Measurements from ENCODE around the gene NINJ2. TPM values are rescaled to one million over a fixed set of nuclear protein-coding genes. Genes with fewer than 3 reads are reported as not detected.
A peak's percentile ranks its signal among the peaks of the same experiment; 100 is the strongest.
"Not testable (repeated sequence)": the region's sequence is repeated elsewhere in the genome, so short reads cannot be mapped to it uniquely, and the experiment has no call there.

NINJ2 gene
- total RNA-seq, 2 experiments from 2014 or later, result 5.1 to 7.5 TPM

DNA sequence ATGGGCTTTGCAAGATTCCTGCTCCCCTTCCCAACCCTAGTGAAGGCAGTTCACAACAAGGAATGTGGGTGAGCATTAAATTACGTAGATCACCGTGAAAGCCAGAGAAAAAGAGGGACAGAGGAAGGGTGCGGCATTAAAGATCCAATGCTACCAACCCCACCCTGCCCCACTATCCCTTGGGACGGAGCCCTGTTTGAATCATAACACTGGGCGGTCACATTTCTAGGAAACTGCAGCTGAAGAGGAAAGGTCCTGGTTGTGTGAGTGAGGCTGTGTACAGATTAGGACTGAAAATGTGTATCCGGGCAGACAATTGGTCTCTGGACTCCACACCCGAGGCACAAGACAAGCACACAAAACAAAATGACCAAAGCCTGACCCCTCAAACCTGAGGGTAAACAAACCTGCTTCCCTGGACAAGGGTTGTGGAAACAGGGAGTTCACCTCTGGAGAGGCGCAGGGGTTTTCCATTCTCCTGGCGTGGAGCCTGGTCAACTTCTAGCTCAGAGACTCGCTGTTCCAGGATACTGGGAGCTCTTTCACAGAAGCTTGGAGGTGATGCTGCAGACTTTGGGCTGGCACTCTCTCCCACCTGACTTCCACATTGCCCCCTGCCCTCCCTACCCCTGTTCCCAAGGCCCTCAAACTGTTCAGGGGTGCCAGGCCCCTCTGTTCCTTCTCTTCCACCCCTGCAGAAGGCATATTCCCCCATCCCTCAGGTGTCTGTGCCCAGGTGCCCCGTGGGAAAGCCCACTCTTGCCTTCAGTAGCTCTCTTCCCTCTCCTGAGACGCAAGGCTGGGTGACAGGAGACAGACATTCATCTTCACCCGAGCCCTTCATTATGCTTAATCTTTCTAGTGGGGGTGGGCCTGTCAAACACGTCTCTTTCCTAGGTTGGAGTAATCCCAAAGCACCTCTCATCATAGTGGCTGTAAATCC, 16.5 kb downstream of the NINJ2 start:
- no peak for DNase-seq
- CTCF ChIA-PET, result interaction anchor here (1.2 to 1.8 kb wide), 2 partner anchors 104 to 170 kb away, joined by 3 to 8 read pairs; no protein-coding TSS in a partner anchor
- intact Hi-C loops (cut with micrococcal nuclease), result no loop called here
- Mint-ChIP-seq H3K4me1 (ENCODE audit: low read depth) (peaks cover 26% of the 10 kb centered on the region), H3K27me3 (no peaks in the 10 kb centered on the region), H3K4me3 (no peak overlapping the region), H3K36me3 (no peaks in the 10 kb centered on the region), H3K27ac (no peak overlapping the region), H3K9me3 (no peaks in the 10 kb centered on the region)
- POLR2A ChIA-PET, result no interaction called here

DNA sequence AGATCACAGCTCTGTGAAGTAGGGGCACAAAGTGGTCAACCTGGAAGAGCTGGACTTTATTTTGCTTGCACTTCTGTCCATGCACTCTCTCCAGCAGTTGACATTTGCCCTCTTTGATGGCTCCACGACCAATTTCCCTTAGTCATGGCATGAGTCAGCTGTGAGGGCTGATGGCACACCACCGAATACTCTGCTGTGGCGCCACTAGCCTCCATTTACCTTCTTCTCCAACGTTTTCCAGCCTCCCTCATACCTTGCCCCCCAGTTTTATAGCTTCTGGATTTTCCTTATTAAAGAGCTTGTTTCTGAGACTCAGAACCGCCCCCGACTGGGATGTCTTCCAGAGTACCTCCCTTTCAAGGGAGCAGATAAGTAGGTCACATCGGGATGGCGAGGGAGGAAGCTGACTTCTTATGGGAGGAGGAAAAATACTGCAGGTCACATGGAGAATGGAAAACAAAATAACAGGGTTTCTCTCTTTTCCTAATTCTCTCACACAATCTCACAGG, 17.6 kb downstream of the NINJ2 start:
- intact Hi-C loops (cut with micrococcal nuclease), result no loop called here
- no peak overlapping the region for H3K4me3 Mint-ChIP-seq
- H3K4me1 Mint-ChIP-seq (ENCODE audit: low read depth), result peaks cover 32% of the 10 kb centered on the region
- no peaks in the 10 kb centered on the region for H3K36me3 Mint-ChIP-seq
- CTCF ChIA-PET, result interaction anchor here (1.0 to 1.8 kb wide), 4 partner anchors 23 to 171 kb away, joined by 3 to 8 read pairs (median 3); no protein-coding TSS in a partner anchor
- no peaks in the 10 kb centered on the region for H3K9me3 Mint-ChIP-seq
- no peak overlapping the region for H3K27ac Mint-ChIP-seq
- POLR2A ChIA-PET, result no interaction called here
- peak; percentile 25 for DNase-seq
- H3K27me3 Mint-ChIP-seq, result no peaks in the 10 kb centered on the region

DNA sequence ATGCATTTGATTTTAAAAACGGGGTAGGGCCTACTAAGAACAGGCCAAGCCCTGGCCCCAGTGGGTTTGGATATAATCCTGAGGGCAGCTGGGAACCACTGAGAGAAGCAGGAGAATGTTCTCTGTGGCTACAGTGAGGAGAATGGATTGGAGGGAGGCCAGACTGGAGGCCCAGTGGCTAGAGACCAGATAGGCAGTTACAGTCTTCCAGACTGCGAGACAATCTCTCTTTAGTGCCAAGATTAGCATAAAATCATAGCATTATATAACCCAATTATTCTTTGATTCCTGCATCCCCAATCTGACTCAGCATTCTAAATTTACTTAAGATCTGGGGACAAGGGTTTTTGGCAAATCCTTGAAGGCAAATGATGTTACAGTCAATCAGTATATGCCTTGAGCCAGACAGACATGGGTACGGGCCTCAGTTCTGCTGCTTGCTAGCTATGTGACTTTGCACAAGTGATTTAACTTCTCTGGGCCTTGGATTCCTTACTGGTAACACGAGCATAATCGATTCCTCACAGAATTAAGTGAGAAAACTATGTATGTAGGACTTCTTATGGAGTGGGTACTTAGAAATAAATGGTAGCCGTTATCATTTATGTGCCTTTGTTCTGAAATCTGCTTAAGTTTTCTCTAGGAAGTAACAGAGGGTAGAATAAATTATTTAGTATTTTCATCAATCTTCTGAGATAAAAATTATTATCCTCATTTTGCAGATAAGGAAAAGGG, 18.3 kb downstream of the NINJ2 start:
- Mint-ChIP-seq H3K4me3 (no peak overlapping the region), H3K9me3 (no peaks in the 10 kb centered on the region), H3K27me3 (no peaks in the 10 kb centered on the region), H3K36me3 (no peaks in the 10 kb centered on the region), H3K4me1 (ENCODE audit: low read depth) (peaks cover 39% of the 10 kb centered on the region), H3K27ac (no peak overlapping the region)
- intact Hi-C loops (cut with micrococcal nuclease), result no loop called here
- CTCF ChIA-PET, result interaction anchor here (1.0 to 1.8 kb wide), 3 partner anchors 24 to 106 kb away, joined by 3 to 8 read pairs (median 3); no protein-coding TSS in a partner anchor
- POLR2A ChIA-PET, result no interaction called here
- DNase-seq, result no peak

DNA sequence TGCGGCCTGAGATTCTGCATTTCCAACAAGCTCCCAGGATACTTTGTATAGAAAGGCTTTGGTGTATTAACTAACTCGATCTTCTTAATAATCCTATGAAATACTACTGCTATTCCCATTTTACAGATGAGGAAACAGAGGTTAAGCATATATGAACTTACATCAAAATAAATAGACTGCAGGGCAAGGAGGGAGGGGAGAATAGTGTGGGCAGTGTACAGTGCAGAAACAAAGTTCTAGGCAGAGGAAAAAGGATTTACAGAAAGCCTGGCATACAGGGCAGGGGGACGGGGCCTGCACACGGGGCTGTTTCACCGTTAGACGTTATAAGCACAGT, 19.0 kb downstream of the NINJ2 start:
- Mint-ChIP-seq H3K27me3 (no peaks in the 10 kb centered on the region), H3K9me3 (no peaks in the 10 kb centered on the region), H3K4me3 (peak overlapping the region; percentile 74), H3K36me3 (no peaks in the 10 kb centered on the region), H3K4me1 (ENCODE audit: low read depth) (peaks cover 46% of the 10 kb centered on the region), H3K27ac (peak overlapping the region; percentile 96)
- no peak for DNase-seq
- intact Hi-C loops (cut with micrococcal nuclease), result no loop called here
- ChIA-PET POLR2A (interaction anchor here (0.6 to 2.0 kb wide), 2 partner anchors 18 to 107 kb away, joined by 4 to 7 read pairs; partner anchors contain the start of gene NINJ2), CTCF (interaction anchor here (1.0 to 3.0 kb wide), 5 partner anchors 18 to 107 kb away, joined by 3 to 35 read pairs (median 6); partner anchors contain the start of gene WNK1)

DNA sequence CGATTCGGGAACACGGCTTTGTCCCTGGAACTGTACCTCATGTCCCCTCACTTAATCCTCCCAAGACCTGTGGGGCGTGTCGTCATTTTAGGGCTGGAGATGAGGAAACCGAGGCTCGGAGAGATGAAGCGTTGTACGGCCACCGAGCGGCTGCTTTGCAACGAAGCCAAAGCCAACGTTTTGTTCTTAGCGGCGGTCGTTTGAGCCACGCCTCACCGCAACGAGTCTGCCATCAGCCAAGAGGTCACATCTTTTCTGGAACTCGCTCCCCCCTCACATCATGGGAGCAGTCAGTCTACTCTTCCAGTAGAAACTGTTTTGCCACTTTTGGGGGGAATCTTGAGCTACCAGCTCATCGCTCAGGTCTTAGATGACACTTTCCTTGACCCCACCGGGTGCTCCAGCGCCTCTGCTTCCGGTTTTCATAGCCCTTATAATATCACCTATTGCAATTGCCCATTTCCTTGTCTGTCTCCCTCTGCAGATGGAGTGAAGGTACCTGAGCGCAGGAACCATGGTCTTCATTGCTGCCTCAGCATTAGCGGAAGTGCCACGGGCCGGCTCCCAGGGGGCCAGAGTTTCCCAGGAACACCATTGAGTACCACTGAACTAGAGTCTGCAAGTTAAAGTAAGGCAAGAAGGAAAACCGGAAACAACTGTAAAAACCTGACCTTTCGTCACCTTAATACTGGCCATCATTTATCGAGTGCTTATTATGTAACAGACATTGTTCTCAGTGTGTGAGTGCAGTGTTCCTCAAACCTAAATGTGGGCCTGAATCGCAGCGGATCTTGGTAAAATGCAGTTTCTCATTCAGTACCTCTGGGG, 19.6 kb downstream of the NINJ2 start:
- peaks cover 52% of the 10 kb centered on the region for H3K4me1 Mint-ChIP-seq (ENCODE audit: low read depth)
- H3K36me3 Mint-ChIP-seq, result no peaks in the 10 kb centered on the region
- ChIA-PET POLR2A (interaction anchor here (0.6 to 2.0 kb wide), 7 partner anchors 12 to 111 kb away, joined by 3 to 7 read pairs (median 4); partner anchors contain the start of genes NINJ2 and WNK1), CTCF (interaction anchor here (0.6 to 3.0 kb wide), 8 partner anchors 19 to 137 kb away, joined by 3 to 35 read pairs (median 4); partner anchors contain the start of gene WNK1)
- peak; percentile 47 for DNase-seq
- H3K27me3 Mint-ChIP-seq, result no peaks in the 10 kb centered on the region
- intact Hi-C loops (cut with micrococcal nuclease), result loop anchor here (1.0 kb wide), 1 partner anchor 26 kb away; no protein-coding TSS in a partner anchor
- H3K4me3 Mint-ChIP-seq, result peak overlapping the region; percentile 74
- no peaks in the 10 kb centered on the region for H3K9me3 Mint-ChIP-seq
- H3K27ac Mint-ChIP-seq, result peak overlapping the region; percentile 96

- H3K27me3 Mint-ChIP-seq, result no peaks in the 10 kb centered on the region
- DNase-seq, result peak; percentile 86
- intact Hi-C loops (cut with micrococcal nuclease), result loop anchor here (1.0 kb wide), 2 partner anchors 26 to 42 kb away; no protein-coding TSS in a partner anchor
- H3K4me1 Mint-ChIP-seq (ENCODE audit: low read depth), result peaks cover 57% of the 10 kb centered on the region
- peak overlapping the region; percentile 96 for H3K27ac Mint-ChIP-seq
- POLR2A ChIA-PET, result interaction anchor here (0.7 to 2.0 kb wide), 13 partner anchors 11 to 307 kb away, joined by 3 to 7 read pairs (median 3); partner anchors contain the start of genes NINJ2, RAD52 and WNK1
- CTCF ChIA-PET, result interaction anchor here (0.6 to 3.0 kb wide), 11 partner anchors 19 to 138 kb away, joined by 3 to 35 read pairs (median 5); partner anchors contain the start of gene WNK1
- no peaks in the 10 kb centered on the region for H3K9me3 Mint-ChIP-seq
- H3K4me3 Mint-ChIP-seq, result peak overlapping the region; percentile 74
- no peaks in the 10 kb centered on the region for H3K36me3 Mint-ChIP-seq
Measured at GRCh38 chr12:642633-643474, 20.4 kb downstream of the NINJ2 start.

- intact Hi-C loops (cut with micrococcal nuclease); H3K36me3 Mint-ChIP-seq; H3K4me3 Mint-ChIP-seq; DNase-seq; H3K9me3 Mint-ChIP-seq; H3K27me3 Mint-ChIP-seq: not testable (repeated sequence)
- peaks cover 62% of the 10 kb centered on the region for H3K4me1 Mint-ChIP-seq (ENCODE audit: low read depth)
- ChIA-PET CTCF (interaction anchor here (1.8 to 3.0 kb wide), 3 partner anchors 26 to 110 kb away, joined by 7 to 35 read pairs (median 13); partner anchors contain the start of gene WNK1), POLR2A (interaction anchor here (1.3 to 1.9 kb wide), 2 partner anchors 31 to 44 kb away, joined by 3 to 6 read pairs; no protein-coding TSS in a partner anchor)
- H3K27ac Mint-ChIP-seq, result peak overlapping the region; percentile 60
Measured at GRCh38 chr12:641321-641720, 21.9 kb downstream of the NINJ2 start.

GRCh38 chr12:640773-641172, 22.5 kb downstream of the NINJ2 start:
- Mint-ChIP-seq H3K9me3 (no peaks in the 10 kb centered on the region), H3K27me3 (no peaks in the 10 kb centered on the region), H3K4me1 (ENCODE audit: low read depth) (peaks cover 62% of the 10 kb centered on the region), H3K36me3 (no peaks in the 10 kb centered on the region), H3K27ac (peak overlapping the region; percentile 86), H3K4me3 (no peak overlapping the region)
- DNase-seq, result no peak
- intact Hi-C loops (cut with micrococcal nuclease), result no loop called here
- CTCF ChIA-PET, result interaction anchor here (0.6 to 1.7 kb wide), 2 partner anchors 70 to 214 kb away, joined by 4 read pairs; no protein-coding TSS in a partner anchor
- POLR2A ChIA-PET, result no interaction called here

DNA sequence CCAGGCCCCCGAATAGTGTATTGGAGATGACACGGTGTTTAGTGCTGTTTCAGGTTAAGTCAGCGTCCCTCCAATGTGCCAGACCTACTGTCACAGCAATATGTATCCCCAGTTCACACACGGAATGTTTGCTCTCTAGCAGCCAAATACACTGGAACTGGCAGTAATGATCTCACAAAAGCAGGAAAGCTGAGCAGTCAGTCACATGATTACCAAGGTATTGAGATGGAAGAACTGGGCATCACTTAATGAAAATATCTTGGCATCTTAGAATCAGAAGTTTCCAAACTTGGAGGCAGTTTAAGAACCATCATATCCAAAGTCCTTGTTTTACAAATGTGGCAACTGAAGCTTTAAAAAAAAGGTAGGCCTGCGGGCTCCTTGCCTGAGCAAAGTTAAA, 23.3 kb downstream of the NINJ2 start:
- Mint-ChIP-seq H3K9me3 (no peaks in the 10 kb centered on the region), H3K4me3 (no peak overlapping the region), H3K4me1 (ENCODE audit: low read depth) (peaks cover 59% of the 10 kb centered on the region), H3K27me3 (no peaks in the 10 kb centered on the region), H3K27ac (peak overlapping the region; percentile 86), H3K36me3 (no peaks in the 10 kb centered on the region)
- intact Hi-C loops (cut with micrococcal nuclease), result loop anchor here (1.0 to 2.0 kb wide), 7 partner anchors 18 to 155 kb away; partner anchors contain the start of gene WNK1
- POLR2A ChIA-PET, result interaction anchor here (0.7 to 1.5 kb wide), 4 partner anchors 9 to 111 kb away, joined by 3 to 7 read pairs (median 4); no protein-coding TSS in a partner anchor
- CTCF ChIA-PET, result interaction anchor here (0.5 to 1.7 kb wide), 7 partner anchors 25 to 214 kb away, joined by 3 to 12 read pairs (median 4); partner anchors contain the start of gene WNK1
- peak; percentile 25 for DNase-seq

DNA sequence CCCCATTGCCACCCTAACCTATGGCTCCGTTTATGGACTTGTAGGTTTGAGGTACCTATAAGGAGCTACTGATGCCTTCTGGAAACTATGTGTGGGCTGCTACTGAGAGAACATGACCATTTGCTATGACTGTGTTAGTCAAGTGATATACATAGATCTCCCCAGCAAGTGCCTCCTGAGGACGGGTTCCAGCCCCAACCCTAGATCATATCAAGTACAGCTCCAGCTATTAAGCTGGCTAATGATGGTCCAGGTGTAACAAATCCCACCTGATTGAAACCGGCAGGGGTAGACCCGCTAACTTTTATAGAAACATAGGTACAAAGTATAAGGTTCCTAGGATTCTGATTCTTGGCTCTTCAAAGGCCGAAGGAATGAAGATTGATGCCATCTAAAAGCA, 23.7 kb downstream of the NINJ2 start:
- no peaks in the 10 kb centered on the region for H3K36me3 Mint-ChIP-seq
- H3K27ac Mint-ChIP-seq, result peak overlapping the region; percentile 86
- H3K4me1 Mint-ChIP-seq (ENCODE audit: low read depth), result peaks cover 56% of the 10 kb centered on the region
- H3K9me3 Mint-ChIP-seq, result no peaks in the 10 kb centered on the region
- H3K27me3 Mint-ChIP-seq, result no peaks in the 10 kb centered on the region
- CTCF ChIA-PET, result interaction anchor here (0.5 to 1.7 kb wide), 6 partner anchors 25 to 168 kb away, joined by 3 to 12 read pairs (median 4); partner anchors contain the start of gene WNK1
- intact Hi-C loops (cut with micrococcal nuclease), result loop anchor here (1.0 to 2.0 kb wide), 7 partner anchors 17 to 156 kb away; partner anchors contain the start of gene WNK1
- POLR2A ChIA-PET, result interaction anchor here (0.7 to 1.5 kb wide), 4 partner anchors 9 to 111 kb away, joined by 3 to 7 read pairs (median 4); no protein-coding TSS in a partner anchor
- peak; percentile 50 for DNase-seq
- no peak overlapping the region for H3K4me3 Mint-ChIP-seq
